Osteoblast (primary cell): Measurements from ENCODE around the gene SH3D19. TPM values are rescaled to one million over a fixed set of nuclear protein-coding genes. Genes with fewer than 3 reads are reported as not detected.

ENCODE experiments used
- DNase-seq: peaks from one replicate; pipeline ENCODE4 v3.0.0; 2011; ENCODE audit warnings: low spot score, mixed read lengths; ENCODE audit not compliant: insufficient read length; ENCODE audit errors: missing footprints
- H2AFZ ChIP-seq: 2 replicates; pipeline ENCODE4 v1.6.0; 2011; ENCODE audit warnings: mild to moderate bottlenecking, low read length
- H3K27ac ChIP-seq: 2 replicates; pipeline ENCODE4 v1.5.1; 2011; ENCODE audit warnings: mild to moderate bottlenecking, low read depth, low read length, moderate library complexity
- H3K27me3 ChIP-seq: 2 replicates; pipeline ENCODE4 v1.6.0; 2012; ENCODE audit warnings: mild to moderate bottlenecking, control low read depth, inconsistent platforms, low read length, moderate library complexity; ENCODE audit not compliant: insufficient read depth
- H3K36me3 ChIP-seq: 2 replicates; pipeline ENCODE4 v1.5.1; 2011; ENCODE audit warnings: mild to moderate bottlenecking, low read length, control low read depth, moderate library complexity; ENCODE audit not compliant: insufficient read depth
- H3K4me1 ChIP-seq: 2 replicates; pipeline ENCODE4 v1.5.1; 2011; ENCODE audit warnings: mild to moderate bottlenecking, low read length, control low read depth, moderate library complexity; ENCODE audit not compliant: insufficient read depth
- H3K4me2 ChIP-seq: 2 replicates; pipeline ENCODE4 v1.6.0; 2011; ENCODE audit warnings: mild to moderate bottlenecking, low read length; ENCODE audit not compliant: insufficient read depth
- H3K4me3 ChIP-seq: fragments of 200-600 bp; sonication (generic); 3 replicates; pipeline ENCODE4 v1.5.1; 2012; ENCODE audit warnings: mild to moderate bottlenecking, low read length, inconsistent platforms; ENCODE audit not compliant: insufficient read depth
- H3K79me2 ChIP-seq: 2 replicates; pipeline ENCODE4 v1.6.0; 2012; ENCODE audit warnings: mild to moderate bottlenecking, low read length, control low read depth, inconsistent platforms; ENCODE audit not compliant: insufficient read depth
- H3K9me3 ChIP-seq: 2 replicates; pipeline ENCODE4 v1.5.1; 2011; ENCODE audit warnings: low read depth, low read length, control low read depth
- H4K20me1 ChIP-seq: 2 replicates; pipeline ENCODE4 v1.6.0; 2012; ENCODE audit warnings: mild to moderate bottlenecking, low read length, control low read depth; ENCODE audit not compliant: insufficient read depth
- CTCF ChIP-seq: IDR thresholded peaks from 2 replicates; pipeline ENCODE4 v1.5.1; 2011; ENCODE audit warnings: mild to moderate bottlenecking, low read depth, low read length, moderate library complexity; ENCODE audit errors: extremely low read depth
- total RNA-seq: library from RNA; depleted of rRNA; stranded (reverse); fragments of >200 nt; gene quantifications from 2 replicates; pipeline ENCODE4 v1.2.3, GENCODE V29; 2012

The SH3D19 gene
- total RNA-seq, 1 donor: 74.9 TPM

- Histone ChIP-seq H3K27me3 (no peaks in the 10 kb centered on the region), H2AFZ (peak overlapping the region; percentile 59), H3K4me1 (peaks cover 19% of the 10 kb centered on the region), H3K9me3 (no peaks in the 10 kb centered on the region), H4K20me1 (peaks cover 36% of the 10 kb centered on the region), H3K27ac (peak overlapping the region; percentile 93), H3K4me2 (peak overlapping the region; percentile 91), H3K79me2 (peaks cover 38% of the 10 kb centered on the region), H3K36me3 (peaks cover 39% of the 10 kb centered on the region), H3K4me3 (peak overlapping the region; percentile 95)
- no peak for DNase-seq
- no peak for TF ChIP-seq CTCF
Observed at GRCh38 chr4:151098979-151099228, 226.5 kb downstream of the SH3D19 start.

- Histone ChIP-seq H4K20me1 (peaks cover 30% of the 10 kb centered on the region), H3K36me3 (peaks cover 28% of the 10 kb centered on the region)
Observed at GRCh38 chr4:151097759-151098158, 227.6 kb downstream of the SH3D19 start.

DNA sequence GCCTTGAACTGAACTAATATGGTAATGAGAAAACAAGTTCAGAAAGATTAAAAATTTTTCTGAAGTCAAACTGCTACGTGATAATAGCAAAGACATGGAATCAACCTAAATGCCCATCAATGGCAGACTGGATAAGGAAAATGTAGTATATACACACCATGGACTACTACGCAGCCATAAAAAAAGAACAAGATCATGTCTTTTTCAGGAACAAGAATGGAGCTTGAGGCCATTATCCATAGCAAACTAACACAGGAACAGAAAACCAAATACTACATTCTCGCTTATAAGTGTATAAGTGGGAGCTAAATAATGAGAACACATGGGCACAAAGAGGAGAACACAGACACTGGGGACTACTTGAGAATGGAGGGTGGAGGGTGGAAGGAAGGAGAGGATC, 230.3 kb downstream of the SH3D19 start:
- Histone ChIP-seq H4K20me1 (peaks cover 4% of the 10 kb centered on the region), H2AFZ (no peak overlapping the region), H3K79me2 (peaks cover 7% of the 10 kb centered on the region), H3K4me2 (no peak overlapping the region), H3K4me1 (no peaks in the 10 kb centered on the region), H3K36me3 (peaks cover 2% of the 10 kb centered on the region), H3K9me3 (no peaks in the 10 kb centered on the region), H3K4me3 (no peak overlapping the region), H3K27ac (no peak overlapping the region), H3K27me3 (no peaks in the 10 kb centered on the region)
- peak; percentile 58 for DNase-seq
- no peak for TF ChIP-seq CTCF

More at GRCh38 chr4:151097759-151098158, 227.6 kb downstream of the SH3D19 start:
- H3K4me1 ChIP-seq: peaks cover 19% of the 10 kb centered on the region
- H3K27me3 ChIP-seq: no peaks in the 10 kb centered on the region
- no peak overlapping the region for H3K4me2 ChIP-seq
- no peak for TF ChIP-seq CTCF
- no peak overlapping the region for H2AFZ ChIP-seq
- no peaks in the 10 kb centered on the region for H3K9me3 ChIP-seq
- no peak for DNase-seq
- peaks cover 33% of the 10 kb centered on the region for H3K79me2 ChIP-seq
- H3K4me3 ChIP-seq: no peak overlapping the region
- H3K27ac ChIP-seq: no peak overlapping the region

DNA sequence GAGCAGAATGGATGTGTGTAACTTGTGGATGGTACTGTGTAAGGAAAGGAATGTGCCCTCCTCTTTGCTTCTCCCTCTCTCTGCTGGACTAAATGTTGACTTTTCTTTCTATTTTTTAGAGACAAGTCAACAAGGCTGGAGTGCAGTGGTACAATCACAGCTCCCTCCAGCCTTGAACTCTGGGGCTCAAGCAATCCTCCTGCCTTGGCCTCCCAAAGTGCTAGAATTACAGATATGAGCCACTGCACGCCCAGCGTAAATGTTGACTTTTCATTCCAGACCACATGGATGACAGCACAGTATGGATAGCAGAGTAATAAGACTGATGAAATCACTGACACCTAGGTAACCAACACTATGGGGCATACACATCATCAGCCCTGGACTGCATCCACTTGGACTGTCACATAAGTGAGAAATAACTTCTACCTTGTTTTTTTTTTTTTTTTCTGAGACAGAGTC, 231.1 kb downstream of the SH3D19 start:
- Histone ChIP-seq H3K4me3 (no peak overlapping the region), H2AFZ (no peak overlapping the region), H3K79me2 (no peaks in the 10 kb centered on the region), H3K4me2 (no peak overlapping the region), H3K36me3 (no peaks in the 10 kb centered on the region), H4K20me1 (no peaks in the 10 kb centered on the region), H3K9me3 (no peaks in the 10 kb centered on the region), H3K27ac (no peak overlapping the region), H3K27me3 (no peaks in the 10 kb centered on the region), H3K4me1 (no peaks in the 10 kb centered on the region)
- TF ChIP-seq CTCF: no peak
- DNase-seq: no peak
